Measurements from ENCODE around the gene CHCT1. TPM values are rescaled to one million over a fixed set of nuclear protein-coding genes. Genes with fewer than 3 reads are reported as not detected.

Gene CHCT1
- total and polyA plus RNA-seq, 2 of the 8 experiments (the other 6 are each of a cell fraction or from before 2014, with no cell fraction given) = 0.06 TPM; not detected in 1

DNA sequence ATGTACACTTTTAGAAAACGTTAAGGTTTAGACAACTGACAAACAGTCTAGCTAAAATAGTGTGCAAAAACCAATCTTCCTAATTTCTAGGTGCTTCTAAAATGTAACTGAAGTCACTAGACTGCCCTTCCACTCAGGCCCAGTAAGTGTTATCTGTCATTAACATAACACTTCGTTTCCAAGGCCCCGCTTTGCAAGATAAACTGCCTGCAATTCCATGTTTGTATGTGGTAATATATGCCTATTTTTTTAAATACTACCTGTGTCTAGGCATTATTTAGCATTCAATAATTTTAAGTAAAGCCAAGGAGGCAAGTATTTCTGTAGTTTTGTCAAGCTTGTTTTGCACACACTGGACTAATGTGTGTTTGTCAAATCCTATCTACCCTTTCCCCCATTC lies 33.5 kb upstream of the CHCT1 start (continued):
- TF ChIP-seq HDAC2 (IDR thresholded peaks at IDR 0.05; ENCODE audit: borderline replicate concordance in 1 of 2, low read depth in 2 of 2, low read length in 2 of 2) (no peak), FOSL1 (IDR thresholded peaks at IDR 0.05; ENCODE audit: insufficient read depth, low read depth, low read length) (no peak), SIRT6 (IDR thresholded peaks at IDR 0.05; ENCODE audit: low read length) (no peak), JUND (IDR thresholded peaks at IDR 0.05; ENCODE audit: low read length) (no peak), NRF1 (IDR thresholded peaks at IDR 0.05; ENCODE audit: low read depth, low read length) (no peak)
- TF ChIP-seq, protein P1, sequence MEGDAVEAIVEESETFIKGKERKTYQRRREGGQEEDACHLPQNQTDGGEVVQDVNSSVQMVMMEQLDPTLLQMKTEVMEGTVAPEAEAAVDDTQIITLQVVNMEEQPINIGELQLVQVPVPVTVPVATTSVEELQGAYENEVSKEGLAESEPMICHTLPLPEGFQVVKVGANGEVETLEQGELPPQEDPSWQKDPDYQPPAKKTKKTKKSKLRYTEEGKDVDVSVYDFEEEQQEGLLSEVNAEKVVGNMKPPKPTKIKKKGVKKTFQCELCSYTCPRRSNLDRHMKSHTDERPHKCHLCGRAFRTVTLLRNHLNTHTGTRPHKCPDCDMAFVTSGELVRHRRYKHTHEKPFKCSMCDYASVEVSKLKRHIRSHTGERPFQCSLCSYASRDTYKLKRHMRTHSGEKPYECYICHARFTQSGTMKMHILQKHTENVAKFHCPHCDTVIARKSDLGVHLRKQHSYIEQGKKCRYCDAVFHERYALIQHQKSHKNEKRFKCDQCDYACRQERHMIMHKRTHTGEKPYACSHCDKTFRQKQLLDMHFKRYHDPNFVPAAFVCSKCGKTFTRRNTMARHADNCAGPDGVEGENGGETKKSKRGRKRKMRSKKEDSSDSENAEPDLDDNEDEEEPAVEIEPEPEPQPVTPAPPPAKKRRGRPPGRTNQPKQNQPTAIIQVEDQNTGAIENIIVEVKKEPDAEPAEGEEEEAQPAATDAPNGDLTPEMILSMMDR (IDR thresholded peaks at IDR 0.05; ENCODE audit: control extremely low read depth in 1 of 3, insufficient read depth in 1 of 3, low read depth in 1 of 3, low read length in 3 of 3) = no peak
- TF ChIP-seq, protein P2, sequence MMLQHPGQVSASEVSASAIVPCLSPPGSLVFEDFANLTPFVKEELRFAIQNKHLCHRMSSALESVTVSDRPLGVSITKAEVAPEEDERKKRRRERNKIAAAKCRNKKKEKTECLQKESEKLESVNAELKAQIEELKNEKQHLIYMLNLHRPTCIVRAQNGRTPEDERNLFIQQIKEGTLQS (IDR thresholded peaks at IDR 0.05; ENCODE audit: insufficient read depth, low read depth, low read length) = no peak

Data from H1 (cell line).